ENCODE data around the gene LMTK2.
"Not testable (repeated sequence)": the region's sequence is repeated elsewhere in the genome, so short reads cannot be mapped to it uniquely, and the experiment has no call there.

The LMTK2 gene

GRCh38 chr7:98107313-98107721, 655 bp downstream of the LMTK2 start:
- peak; percentile 16 for DNase-seq

- no peak for DNase-seq
These were observed 3.8 kb downstream of the LMTK2 start for GRCh38 chr7:98110249-98111022.

GRCh38 chr7:98112077-98112476, 5.4 kb downstream of the LMTK2 start:
- no peak for DNase-seq

- DNase-seq: no peak
These were observed 9.3 kb downstream of the LMTK2 start for GRCh38 chr7:98115746-98116525.

GRCh38 chr7:98116656-98117461, 10.2 kb downstream of the LMTK2 start:
- no peak for DNase-seq

- DNase-seq: no peak
These were observed 12.7 kb downstream of the LMTK2 start for GRCh38 chr7:98119256-98119918.

GRCh38 chr7:98120559-98120958, 13.9 kb downstream of the LMTK2 start:
- DNase-seq: no peak

GRCh38 chr7:98121388-98121787, 14.7 kb downstream of the LMTK2 start:
- not testable (repeated sequence) for DNase-seq

GRCh38 chr7:98123365-98123696, 16.7 kb downstream of the LMTK2 start:
- no peak for DNase-seq

- no peak for DNase-seq
These were observed 19.1 kb downstream of the LMTK2 start for GRCh38 chr7:98125759-98126158.

- no peak for DNase-seq
These were observed 19.9 kb downstream of the LMTK2 start for GRCh38 chr7:98126311-98127142.

GRCh38 chr7:98128346-98128745, 21.7 kb downstream of the LMTK2 start:
- no peak for DNase-seq

- no peak for DNase-seq
These were observed 24.3 kb downstream of the LMTK2 start for GRCh38 chr7:98130959-98131358.

GRCh38 chr7:98133181-98133580, 26.5 kb downstream of the LMTK2 start:
- no peak for DNase-seq

GRCh38 chr7:98133621-98134303, 27.1 kb downstream of the LMTK2 start:
- DNase-seq: no peak

GRCh38 chr7:98134420-98135228, 28.0 kb downstream of the LMTK2 start:
- DNase-seq: no peak

GRCh38 chr7:98135984-98136383, 29.3 kb downstream of the LMTK2 start:
- DNase-seq: no peak

GRCh38 chr7:98136423-98136822, 29.8 kb downstream of the LMTK2 start:
- no peak for DNase-seq

GRCh38 chr7:98137134-98137825, 30.6 kb downstream of the LMTK2 start:
- no peak for DNase-seq

GRCh38 chr7:98137826-98138151, 31.1 kb downstream of the LMTK2 start:
- no peak for DNase-seq

All from stimulated activated naive CD4-positive, alpha-beta T cell treated with Interleukin-2 at 50 U/mL for 16 hours (primary cell).